T-cell (primary cell): ENCODE data around the gene SPRTN. TPM values are rescaled to one million over a fixed set of nuclear protein-coding genes. Genes with fewer than 3 reads are reported as not detected.
"Not testable (repeated sequence)": the region's sequence is repeated elsewhere in the genome, so short reads cannot be mapped to it uniquely, and the experiment has no call there.

ENCODE experiments used
- ATAC-seq, 4 experiments: fragments of 200-7000 bp in 3 of 4; fragments of 150-1000 bp in 1 of 4; cut with Tn5 transposase; replicated peaks in 1 of 4; 1 replicate in 3 of 4; 2 replicates in 1 of 4; pipeline ENCODE4 v1.10.0; 2021; ENCODE audit warnings: moderate library complexity in 3 of 4, mild to moderate bottlenecking in 2 of 4, moderate number of reproducible peaks in 1 of 4
- CTCF ChIA-PET, 2 donors: fragments of 300-600 bp; sonication (Branson Sonifier 250); formaldehyde crosslinking; loops; one replicate each; lab custom pipeline; 2022; ENCODE audit warnings: antibody characterized with exemption in 2 of 2; lab: Charles Lee
- POLR2A ChIA-PET, 2 donors: fragments of 300-600 bp; sonication (Branson Sonifier 250); formaldehyde crosslinking; loops; one replicate each; lab custom pipeline; 2022; ENCODE audit warnings: antibody characterized with exemption in 2 of 2; lab: Charles Lee
- DNase-seq, 35 experiments: peaks; one replicate each; pipeline versions ENCODE4 v3.0.0 to v3.0.0-alpha.2; 2013 to 2023
- H3K27ac ChIP-seq: one replicate; pipeline ENCODE4 v1.5.1; 2013; ENCODE audit warnings: low read length
- H3K27me3 ChIP-seq, 2 experiments: replicated peaks in 1 of 2; 1 replicate in 1 of 2; 2 replicates in 1 of 2; pipeline versions ENCODE4 v1.6.1 to v1.7.0; 2013; ENCODE audit warnings: low read length in 1 of 2, mixed read lengths in 1 of 2; ENCODE audit not compliant: control insufficient read depth in 2 of 2, insufficient read depth in 2 of 2; ENCODE audit errors: extremely low read depth in 1 of 2
- H3K36me3 ChIP-seq, 2 donors: 1 replicate in 1 of 2; 2 replicates in 1 of 2; pipeline versions ENCODE4 v1.6.1 to v1.7.0; 2013; ENCODE audit warnings: low read length in 1 of 2; ENCODE audit not compliant: control insufficient read depth in 2 of 2, insufficient read depth in 1 of 2; ENCODE audit errors: extremely low read depth in 1 of 2
- H3K4me1 ChIP-seq, 2 experiments: 1 replicate in 1 of 2; 2 replicates in 1 of 2; pipeline versions ENCODE4 v1.6.1 to v1.7.0; 2013; ENCODE audit warnings: low read length in 2 of 2, mixed read lengths in 1 of 2; ENCODE audit not compliant: insufficient read depth in 2 of 2, control insufficient read depth in 1 of 2; ENCODE audit errors: extremely low read depth in 1 of 2
- H3K4me3 ChIP-seq, 2 donors: 1 replicate in 1 of 2; 2 replicates in 1 of 2; pipeline versions ENCODE4 v1.5.1 to v1.7.0; 2013; ENCODE audit warnings: mild to moderate bottlenecking in 2 of 2, low read length in 1 of 2, moderate library complexity in 1 of 2; ENCODE audit not compliant: control insufficient read depth in 1 of 2; ENCODE audit errors: extremely low read depth in 1 of 2
- H3K9me3 ChIP-seq: 2 replicates; pipeline ENCODE4 v1.7.0; 2013
- H3K27ac Mint-ChIP-seq, 2 donors: one replicate each; pipeline ENCODE4 v1.8.0; 2020 to 2021; ENCODE audit warnings: mild to moderate bottlenecking in 2 of 2, mixed read lengths in 2 of 2
- H3K27me3 Mint-ChIP-seq, 2 donors: one replicate each; pipeline ENCODE4 v1.8.0; 2021 to 2022; ENCODE audit warnings: mixed read lengths in 2 of 2
- H3K36me3 Mint-ChIP-seq: one replicate; pipeline ENCODE4 v1.8.0; 2021; ENCODE audit warnings: mixed read lengths
- H3K4me1 Mint-ChIP-seq, 3 donors: one replicate each; pipeline ENCODE4 v1.8.0; 2020 to 2022; ENCODE audit warnings: mixed read lengths in 3 of 3, mild to moderate bottlenecking in 1 of 3
- H3K4me3 Mint-ChIP-seq, 3 donors: one replicate each; pipeline ENCODE4 v1.8.0; 2020 to 2022; ENCODE audit warnings: mild to moderate bottlenecking in 3 of 3, mixed read lengths in 3 of 3, moderate library complexity in 3 of 3
- H3K9me3 Mint-ChIP-seq, 3 donors: one replicate each; pipeline ENCODE4 v1.8.0; 2020 to 2022; ENCODE audit warnings: mixed read lengths in 3 of 3
- WGBS: methylation state at CpG from one replicate; pipeline ENCODE4 v1.1.5; 2013; ENCODE audit warnings: missing lambda C conversion rate; ENCODE audit not compliant: insufficient coverage; 5-methylcytosine and 5-hydroxymethylcytosine counted together
- total RNA-seq, 35 experiments: library from RNA in 6 of 35; stranded (reverse) in 6 of 35; fragments of 120-200 nt in 1 of 35; gene quantifications; one replicate each; pipeline versions ENCODE4 v1.2.1 to v1.2.4 and lab custom pipeline; 2013 to 2026

The SPRTN gene
- total RNA-seq, 5 donors from 2014 or later (not counting 1 experiment from before 2014, with no cell fraction given) = 12.6 to 28.9 (median 18.2) TPM

DNA sequence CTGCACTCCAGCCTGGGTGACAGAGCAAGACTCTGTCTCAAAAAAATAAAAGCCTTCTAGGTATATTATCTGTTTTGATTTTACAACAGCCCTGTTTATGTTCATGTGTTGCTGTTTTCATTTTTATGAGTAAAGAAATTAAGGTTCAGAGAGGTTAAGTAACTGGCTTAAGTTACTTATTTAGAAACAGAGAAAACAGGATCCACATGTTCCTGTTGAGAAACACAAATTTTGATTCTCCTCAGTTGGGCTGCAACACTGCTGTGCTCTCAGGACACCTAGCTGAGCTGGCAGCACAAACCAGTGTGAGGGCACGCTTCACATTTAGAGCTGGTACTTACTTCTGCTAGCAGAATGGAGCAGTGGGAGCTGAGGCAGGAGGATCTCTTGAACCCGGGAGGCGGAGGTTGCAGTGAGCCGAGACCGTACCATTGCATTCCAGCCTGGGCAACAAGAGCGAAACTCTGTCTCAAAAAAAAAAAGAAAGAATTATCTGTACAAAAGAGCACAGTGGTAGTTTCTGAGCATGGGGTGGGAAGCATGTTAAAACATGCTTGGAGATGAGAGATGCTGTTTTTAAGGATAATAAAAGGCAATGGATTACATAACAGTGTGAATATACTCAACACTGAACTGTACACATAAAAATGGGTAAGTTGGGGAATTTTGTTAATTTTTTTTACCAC lies 2.4 kb downstream of the SPRTN start:
- no peak overlapping the region for H3K4me3 Mint-ChIP-seq

GRCh38 chr1:231347961-231348360 lies 9.9 kb downstream of the SPRTN start:
- ChIA-PET CTCF (interaction anchor here in 1 of 2 donors (0.6 kb wide), 1 partner anchor 10 kb away, joined by 3 read pairs; the partner anchor contains the start of genes EXOC8 and SPRTN), POLR2A (no interaction called here)
- no peak for DNase-seq
- no peaks in the 10 kb centered on the region for H3K27me3 ChIP-seq
- Mint-ChIP-seq H3K4me3 (no peak overlapping the region), H3K27ac (no peak overlapping the region), H3K9me3 (no peaks in the 10 kb centered on the region), H3K4me1 (peaks cover 9 to 15% (median 10%) of the 10 kb centered on the region in 3 donors), H3K36me3 (peaks cover 56% of the 10 kb centered on the region), H3K27me3 (no peaks in the 10 kb centered on the region)
- no peak overlapping the region for H3K27ac ChIP-seq
- no peak overlapping the region for H3K4me3 ChIP-seq
- peaks cover 14 to 65% of the 10 kb centered on the region in 2 donors for H3K36me3 ChIP-seq
- H3K9me3 ChIP-seq = no peaks in the 10 kb centered on the region
- ATAC-seq = no peak
- H3K4me1 ChIP-seq = no peaks in the 10 kb centered on the region
- 100% methylated on average over 2 of the region's 4 CpGs for WGBS

More for the DNA sequence above, 2.4 kb downstream of the SPRTN start:
- Histone ChIP-seq H3K4me3 (no peak overlapping the region), H3K27ac (no peak overlapping the region), H3K27me3 (no peaks in the 10 kb centered on the region), H3K9me3 (no peaks in the 10 kb centered on the region), H3K4me1 (peaks cover 23 to 32% of the 10 kb centered on the region in 2 experiments), H3K36me3 (peaks cover 0 to 17% of the 10 kb centered on the region in 2 donors)
- no peak for ATAC-seq
- Mint-ChIP-seq H3K27me3 (peaks cover 0 to 3% of the 10 kb centered on the region in 2 donors), H3K27ac (no peak overlapping the region), H3K9me3 (peaks cover 0 to 2% (median 0%) of the 10 kb centered on the region in 3 donors), H3K4me1 (peaks cover 57 to 59% (median 59%) of the 10 kb centered on the region in 3 donors), H3K36me3 (peaks cover 45% of the 10 kb centered on the region)
- ChIA-PET POLR2A (no interaction called here), CTCF (interaction anchor here in 1 of 2 donors (0.6 to 1.2 kb wide), 2 partner anchors 8 to 23 kb away, joined by 3 read pairs; no protein-coding TSS in a partner anchor)
- DNase-seq = no peak
- 100% methylated on average over 1 of the region's 6 CpGs for WGBS

GRCh38 chr1:231348442-231348841 lies 10.3 kb downstream of the SPRTN start:
- Mint-ChIP-seq H3K36me3 (peaks cover 55% of the 10 kb centered on the region), H3K9me3 (no peaks in the 10 kb centered on the region), H3K4me3 (no peak overlapping the region), H3K4me1 (peaks cover 4 to 12% (median 8%) of the 10 kb centered on the region in 3 donors), H3K27ac (no peak overlapping the region), H3K27me3 (no peaks in the 10 kb centered on the region)
- no peak for DNase-seq
- Histone ChIP-seq H3K36me3 (peaks cover 14 to 67% of the 10 kb centered on the region in 2 donors), H3K4me1 (no peaks in the 10 kb centered on the region), H3K4me3 (no peak overlapping the region), H3K27me3 (no peaks in the 10 kb centered on the region), H3K9me3 (no peaks in the 10 kb centered on the region), H3K27ac (no peak overlapping the region)
- WGBS = 100% methylated on average over 3 of the region's 4 CpGs
- ATAC-seq = no peak
- CTCF ChIA-PET = interaction anchor here (0.6 to 1.1 kb wide), 3 partner anchors 8 to 11 kb away, joined by 3 to 6 read pairs (median 3); partner anchors contain the start of genes EXOC8 (in 1 of the 2) and SPRTN (in 1 of the 2)
- POLR2A ChIA-PET = interaction anchor here in 1 of 2 donors (0.5 kb wide), 1 partner anchor 375 kb away, joined by 3 read pairs; no protein-coding TSS in a partner anchor

DNA sequence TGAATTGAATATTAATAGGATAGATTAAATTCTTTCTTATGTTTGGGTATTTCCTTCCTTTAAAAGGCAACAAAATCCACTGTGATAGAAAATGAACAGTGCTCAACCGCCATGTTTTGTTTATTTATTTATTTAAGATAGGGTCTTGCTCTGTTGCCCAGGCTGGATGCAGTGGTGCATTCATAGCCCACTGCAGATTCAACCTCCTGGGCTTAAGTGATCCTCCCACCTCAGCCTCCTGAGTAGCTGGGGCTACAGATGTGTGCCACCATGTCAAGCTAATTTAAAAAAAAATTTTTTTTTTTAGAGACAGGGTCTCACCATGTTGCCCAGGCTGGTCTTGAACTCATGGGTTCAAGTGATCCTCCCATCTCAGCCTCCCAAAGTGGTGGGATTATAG lies 10.8 kb downstream of the SPRTN start:
- H3K9me3 Mint-ChIP-seq, H3K27me3 ChIP-seq, H3K4me3 Mint-ChIP-seq, H3K27me3 Mint-ChIP-seq, H3K4me3 ChIP-seq, ATAC-seq, H3K9me3 ChIP-seq, H3K4me1 ChIP-seq, DNase-seq, H3K27ac ChIP-seq, H3K4me1 Mint-ChIP-seq, H3K27ac Mint-ChIP-seq: not testable (repeated sequence)
- WGBS = no CpG with 5 or more reads among the region's 1 CpG
- CTCF ChIA-PET = interaction anchor here (0.6 to 1.1 kb wide), 2 partner anchors 8 to 9 kb away, joined by 3 to 6 read pairs; no protein-coding TSS in a partner anchor
- H3K36me3 Mint-ChIP-seq = peaks cover 51% of the 10 kb centered on the region
- POLR2A ChIA-PET = interaction anchor here (0.5 to 0.7 kb wide), 2 partner anchors 17 to 376 kb away, joined by 3 to 4 read pairs; no protein-coding TSS in a partner anchor
- peaks cover 14 to 63% of the 10 kb centered on the region in 2 donors for H3K36me3 ChIP-seq

GRCh38 chr1:231351816-231352215 lies 13.7 kb downstream of the SPRTN start:
- Histone ChIP-seq H3K36me3 (peaks cover 14 to 59% of the 10 kb centered on the region in 2 donors), H3K27me3 (no peaks in the 10 kb centered on the region), H3K27ac (no peak overlapping the region), H3K4me1 (no peaks in the 10 kb centered on the region), H3K9me3 (no peaks in the 10 kb centered on the region), H3K4me3 (no peak overlapping the region)
- Mint-ChIP-seq H3K4me3 (no peak overlapping the region), H3K36me3 (peaks cover 37% of the 10 kb centered on the region), H3K27ac (no peak overlapping the region), H3K27me3 (no peaks in the 10 kb centered on the region), H3K9me3 (no peaks in the 10 kb centered on the region), H3K4me1 (no peaks in the 10 kb centered on the region)
- WGBS = no CpG with 5 or more reads among the region's 2 CpGs
- ATAC-seq (no peak), DNase-seq (no peak)
- POLR2A ChIA-PET = interaction anchor here in 1 of 2 donors (0.9 kb wide), 1 partner anchor 14 kb away, joined by 3 read pairs; the partner anchor contains the start of gene SPRTN
- CTCF ChIA-PET = interaction anchor here (0.6 to 1.5 kb wide), 2 partner anchors 11 to 258 kb away, joined by 3 read pairs; no protein-coding TSS in a partner anchor

DNA sequence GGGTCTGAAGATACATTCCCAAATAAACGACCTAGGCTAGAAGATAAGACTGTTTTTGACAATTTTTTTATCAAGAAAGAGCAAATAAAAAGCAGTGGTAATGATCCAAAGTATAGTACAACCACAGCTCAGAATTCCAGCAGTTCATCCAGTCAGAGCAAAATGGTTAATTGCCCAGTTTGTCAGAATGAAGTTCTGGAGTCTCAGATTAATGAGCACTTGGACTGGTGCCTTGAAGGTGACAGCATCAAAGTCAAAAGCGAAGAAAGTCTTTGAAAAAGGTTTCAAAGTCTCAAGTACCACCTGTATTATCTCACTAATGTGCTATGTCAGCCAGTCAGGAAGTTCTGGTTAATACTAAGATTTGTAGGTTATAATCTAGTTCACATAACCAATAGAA lies 15.0 kb downstream of the SPRTN start:
- ChIA-PET POLR2A (no interaction called here), CTCF (interaction anchor here in 1 of 2 donors (1.5 kb wide), 1 partner anchor 10 kb away, joined by 3 read pairs; no protein-coding TSS in a partner anchor)
- Histone ChIP-seq H3K4me1 (no peaks in the 10 kb centered on the region), H3K36me3 (peaks cover 11 to 50% of the 10 kb centered on the region in 2 donors), H3K27me3 (no peaks in the 10 kb centered on the region), H3K4me3 (no peak overlapping the region), H3K9me3 (no peaks in the 10 kb centered on the region), H3K27ac (no peak overlapping the region)
- H3K4me1 Mint-ChIP-seq = peaks cover 7% of the 10 kb centered on the region in 3 donors
- ATAC-seq = no peak
- H3K27me3 Mint-ChIP-seq = no peaks in the 10 kb centered on the region
- no peak for DNase-seq
- H3K9me3 Mint-ChIP-seq = no peaks in the 10 kb centered on the region
- no peak overlapping the region for H3K4me3 Mint-ChIP-seq
- no CpG with 5 or more reads among the region's 2 CpGs for WGBS
- peaks cover 33% of the 10 kb centered on the region for H3K36me3 Mint-ChIP-seq
- no peak overlapping the region for H3K27ac Mint-ChIP-seq
